Measurements from ENCODE around the gene DRD5.

DRD5 gene

DNA sequence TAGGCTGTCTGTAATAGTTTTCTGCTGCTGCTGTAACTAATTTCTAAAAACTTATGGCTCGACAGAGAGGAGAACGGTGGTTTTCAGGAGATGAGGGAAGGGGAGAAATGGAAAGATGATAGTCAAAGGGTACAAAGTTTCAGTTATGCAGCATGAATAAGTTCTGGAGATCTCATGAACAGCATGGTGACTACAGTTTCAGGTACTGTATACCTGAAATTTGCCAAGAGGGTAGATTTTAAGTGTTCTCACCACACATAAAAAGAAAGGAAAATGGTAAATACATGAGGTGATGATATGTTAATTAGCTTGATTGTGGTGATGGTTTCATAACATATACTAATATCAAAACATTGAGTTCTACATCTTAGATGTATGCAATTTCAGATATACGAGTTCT lies 34.9 kb downstream of the DRD5 start:
- H3K4me3 ChIP-seq (ENCODE audit: control insufficient read depth, low read depth, low read length) = no peak overlapping the region
- TF ChIP-seq, protein P1, sequence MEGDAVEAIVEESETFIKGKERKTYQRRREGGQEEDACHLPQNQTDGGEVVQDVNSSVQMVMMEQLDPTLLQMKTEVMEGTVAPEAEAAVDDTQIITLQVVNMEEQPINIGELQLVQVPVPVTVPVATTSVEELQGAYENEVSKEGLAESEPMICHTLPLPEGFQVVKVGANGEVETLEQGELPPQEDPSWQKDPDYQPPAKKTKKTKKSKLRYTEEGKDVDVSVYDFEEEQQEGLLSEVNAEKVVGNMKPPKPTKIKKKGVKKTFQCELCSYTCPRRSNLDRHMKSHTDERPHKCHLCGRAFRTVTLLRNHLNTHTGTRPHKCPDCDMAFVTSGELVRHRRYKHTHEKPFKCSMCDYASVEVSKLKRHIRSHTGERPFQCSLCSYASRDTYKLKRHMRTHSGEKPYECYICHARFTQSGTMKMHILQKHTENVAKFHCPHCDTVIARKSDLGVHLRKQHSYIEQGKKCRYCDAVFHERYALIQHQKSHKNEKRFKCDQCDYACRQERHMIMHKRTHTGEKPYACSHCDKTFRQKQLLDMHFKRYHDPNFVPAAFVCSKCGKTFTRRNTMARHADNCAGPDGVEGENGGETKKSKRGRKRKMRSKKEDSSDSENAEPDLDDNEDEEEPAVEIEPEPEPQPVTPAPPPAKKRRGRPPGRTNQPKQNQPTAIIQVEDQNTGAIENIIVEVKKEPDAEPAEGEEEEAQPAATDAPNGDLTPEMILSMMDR (IDR thresholded peaks at IDR 0.05; ENCODE audit: control insufficient read depth, insufficient read depth, low read depth, low read length, missing control alignments) = no peak
- DNase-seq (ENCODE audit: low read depth) = no peak

DNA sequence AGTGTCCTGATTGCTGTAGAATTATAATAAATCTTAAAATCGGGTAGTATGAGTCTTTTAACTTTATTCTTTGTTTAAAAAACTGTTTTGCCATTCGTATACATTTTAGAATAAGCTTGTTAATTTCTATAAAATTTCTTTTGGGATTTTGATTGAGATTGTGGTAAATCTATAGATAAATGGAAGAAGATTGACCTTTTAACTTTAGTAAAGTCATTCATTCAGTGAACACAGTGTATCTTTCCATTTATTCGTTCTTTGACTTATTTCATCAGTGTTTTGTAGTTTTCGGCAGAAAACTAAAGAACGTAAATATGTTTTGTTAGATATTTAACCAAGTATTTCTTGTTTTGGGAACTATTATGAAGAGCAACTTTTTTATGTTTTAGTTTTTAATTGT lies 38.9 kb downstream of the DRD5 start:
- TF ChIP-seq, protein P1 (IDR thresholded peaks at IDR 0.05; ENCODE audit: control insufficient read depth, insufficient read depth, low read depth, low read length, missing control alignments) = no peak
- H3K4me3 ChIP-seq (ENCODE audit: control insufficient read depth, low read depth, low read length) = no peak overlapping the region
- no peak for DNase-seq (ENCODE audit: low read depth)

DNA sequence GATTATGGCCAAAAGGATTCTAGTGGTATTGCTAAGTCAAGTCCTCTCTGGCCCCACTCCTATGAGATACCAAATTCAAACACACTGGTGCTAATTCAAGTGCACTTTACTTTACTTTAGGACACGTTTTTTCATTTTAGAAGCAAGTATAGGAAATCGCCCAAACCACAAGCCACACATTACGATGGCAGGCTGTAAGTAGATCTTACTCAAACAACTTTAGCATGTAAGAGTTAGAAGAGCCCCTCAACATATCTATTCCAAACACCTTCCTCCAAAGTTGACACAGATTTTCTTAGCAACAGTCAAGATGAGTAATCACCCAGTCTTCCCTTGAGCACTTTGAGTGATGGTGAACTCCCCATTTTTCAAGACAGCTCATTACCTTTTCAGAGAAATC lies 43.6 kb downstream of the DRD5 start:
- no peak for DNase-seq (ENCODE audit: low read depth)
- H3K4me3 ChIP-seq (ENCODE audit: control insufficient read depth, low read depth, low read length) = no peak overlapping the region
- TF ChIP-seq, protein P1 (IDR thresholded peaks at IDR 0.05; ENCODE audit: control insufficient read depth, insufficient read depth, low read depth, low read length, missing control alignments) = no peak

DNA sequence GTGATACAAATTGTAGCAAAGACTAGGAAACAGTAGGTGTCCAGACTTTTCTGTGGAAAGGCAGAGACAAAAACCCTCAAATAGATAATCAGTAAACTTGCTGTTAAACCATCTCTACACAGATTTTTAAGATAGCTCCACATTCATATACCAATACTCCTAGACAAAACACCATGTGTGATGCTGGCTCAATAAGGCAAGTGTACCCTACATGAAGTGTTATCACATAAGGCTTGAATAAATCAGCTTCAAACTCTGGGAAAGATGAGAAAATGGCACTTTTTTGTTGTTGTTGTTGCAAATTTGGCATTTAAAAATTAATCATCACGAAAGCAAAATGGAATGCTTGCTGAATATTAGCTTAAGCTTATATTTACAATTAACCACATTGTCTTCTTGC lies 45.1 kb downstream of the DRD5 start:
- TF ChIP-seq, protein P1 (IDR thresholded peaks at IDR 0.05; ENCODE audit: control insufficient read depth, insufficient read depth, low read depth, low read length, missing control alignments) = no peak
- H3K4me3 ChIP-seq (ENCODE audit: control insufficient read depth, low read depth, low read length) = no peak overlapping the region
- DNase-seq (ENCODE audit: low read depth) = no peak

DNA sequence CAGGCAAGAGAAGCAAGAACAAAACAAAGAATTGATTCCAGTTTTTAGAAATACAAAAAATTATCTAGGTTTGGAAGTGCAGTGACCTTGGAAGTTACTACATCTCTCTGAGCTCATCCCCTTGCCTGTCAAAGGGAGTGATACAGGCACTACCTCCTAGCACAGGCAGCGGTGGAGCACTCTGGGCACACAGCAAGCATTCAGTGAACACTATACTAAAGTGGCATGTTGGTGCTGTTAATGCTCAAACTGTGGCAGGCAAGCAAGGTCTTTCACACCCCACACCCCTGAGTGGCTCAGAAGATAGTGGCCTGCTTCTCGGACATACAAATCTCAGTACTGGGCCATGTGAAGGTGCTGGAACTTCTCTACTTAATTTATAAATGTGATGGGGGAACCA lies 51.2 kb downstream of the DRD5 start:
- TF ChIP-seq, protein P1 (IDR thresholded peaks at IDR 0.05; ENCODE audit: control insufficient read depth, insufficient read depth, low read depth, low read length, missing control alignments) = no peak
- H3K4me3 ChIP-seq (ENCODE audit: control insufficient read depth, low read depth, low read length) = no peak overlapping the region
- DNase-seq (ENCODE audit: low read depth) = no peak

DNA sequence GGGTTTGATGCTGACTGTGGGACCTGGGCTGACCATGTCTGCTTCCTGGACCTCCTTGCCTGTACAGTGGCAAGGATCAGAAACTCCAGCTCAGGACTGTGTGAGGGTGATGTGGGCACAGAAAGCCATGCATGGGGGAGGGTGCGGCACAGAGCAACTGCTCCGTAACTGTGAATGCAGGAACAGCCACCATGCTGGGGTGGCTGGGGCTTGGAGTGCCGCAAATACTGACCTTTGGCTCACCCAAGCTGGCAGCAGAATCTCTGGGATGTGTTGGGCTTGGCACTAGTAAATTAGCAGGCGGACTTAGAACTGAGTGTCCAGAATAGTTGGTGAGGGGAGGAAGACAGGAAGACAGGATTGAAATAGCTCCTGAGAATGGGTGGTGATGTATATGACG lies 52.0 kb downstream of the DRD5 start:
- TF ChIP-seq, protein P1 (IDR thresholded peaks at IDR 0.05; ENCODE audit: control insufficient read depth, insufficient read depth, low read depth, low read length, missing control alignments) = no peak
- H3K4me3 ChIP-seq (ENCODE audit: control insufficient read depth, low read depth, low read length) = no peak overlapping the region
- no peak for DNase-seq (ENCODE audit: low read depth)
